ENCODE results near the gene ANO9.

ANO9 gene

GRCh38 chr11:447923-448731 is 6.3 kb upstream of the ANO9 start:
- peaks cover 21% of the 10 kb centered on the region for H3F3A ChIP-seq (ENCODE audit: insufficient read depth, low read length)
- DNase-seq, result peak; percentile 93
- H2AFZ ChIP-seq (ENCODE audit: low read length), result peak overlapping the region; percentile 72
- H3K4me1 ChIP-seq (ENCODE audit: low read length), result peaks cover 17% of the 10 kb centered on the region
- H3K4me3 ChIP-seq (ENCODE audit: low read length), result peak overlapping the region; percentile 80
- H3K9ac ChIP-seq (ENCODE audit: low read length), result peak overlapping the region; percentile 66
- TF ChIP-seq EZH2 (optimal IDR thresholded peaks at IDR 0.05; ENCODE audit: low read depth, low read length) (no peak), CTCF (IDR thresholded peaks at IDR 0.05; ENCODE audit: low read length) (peak; percentile 89), EZH2phosphoT487 (IDR thresholded peaks at IDR 0.05; ENCODE audit: low read length) (no peak)
- peaks cover 22% of the 10 kb centered on the region for H3K79me2 ChIP-seq (ENCODE audit: low read length)
- H3K4me2 ChIP-seq (ENCODE audit: low read depth, low read length), result peak overlapping the region; percentile 83
- no peaks in the 10 kb centered on the region for H4K20me1 ChIP-seq (ENCODE audit: insufficient read depth, low read length)
- H3K36me3 ChIP-seq (replicated peaks; ENCODE audit: insufficient read depth, low read length), result no peaks in the 10 kb centered on the region
- H3K27ac ChIP-seq (ENCODE audit: low read length), result peak overlapping the region; percentile 79; the same call in 1 of the 2 replicates
- H3K9me3 ChIP-seq (replicated peaks; ENCODE audit: insufficient read depth, low read length), result no peaks in the 10 kb centered on the region
- H3K9me2 ChIP-seq (replicated peaks; ENCODE audit: insufficient read depth, low read length), result no peaks in the 10 kb centered on the region
- peaks cover 23% of the 10 kb centered on the region for H3K27me3 ChIP-seq (replicated peaks; ENCODE audit: insufficient read depth, low read length)

- TF ChIP-seq EZH2 (optimal IDR thresholded peaks at IDR 0.05; ENCODE audit: low read depth, low read length) (no peak), EZH2phosphoT487 (IDR thresholded peaks at IDR 0.05; ENCODE audit: low read length) (no peak), CTCF (IDR thresholded peaks at IDR 0.05; ENCODE audit: low read length) (no peak)
- Histone ChIP-seq H3K9me3 (replicated peaks; ENCODE audit: insufficient read depth, low read length) (no peaks in the 10 kb centered on the region), H3K27me3 (replicated peaks; ENCODE audit: insufficient read depth, low read length) (peaks cover 30% of the 10 kb centered on the region), H3K9me2 (replicated peaks; ENCODE audit: insufficient read depth, low read length) (no peaks in the 10 kb centered on the region), H3K36me3 (replicated peaks; ENCODE audit: insufficient read depth, low read length) (no peaks in the 10 kb centered on the region), H3K9ac (ENCODE audit: low read length) (no peak overlapping the region), H3K4me2 (ENCODE audit: low read depth, low read length) (no peak overlapping the region), H4K20me1 (ENCODE audit: insufficient read depth, low read length) (no peaks in the 10 kb centered on the region), H3K4me1 (ENCODE audit: low read length) (peaks cover 17% of the 10 kb centered on the region), H3K27ac (ENCODE audit: low read length) (no peak overlapping the region), H3F3A (ENCODE audit: insufficient read depth, low read length) (peaks cover 21% of the 10 kb centered on the region), H3K79me2 (ENCODE audit: low read length) (peaks cover 21% of the 10 kb centered on the region), H2AFZ (ENCODE audit: low read length) (no peak overlapping the region), H3K4me3 (ENCODE audit: low read length) (no peak overlapping the region)
- DNase-seq, result no peak
These were observed 5.1 kb upstream of the ANO9 start for GRCh38 chr11:446891-447290.

GRCh38 chr11:445765-446588 is 4.2 kb upstream of the ANO9 start:
- Histone ChIP-seq H3K9me2 (replicated peaks; ENCODE audit: insufficient read depth, low read length) (no peaks in the 10 kb centered on the region), H3K4me1 (ENCODE audit: low read length) (peaks cover 14% of the 10 kb centered on the region; the same call in 1 of the 2 replicates), H3K27me3 (replicated peaks; ENCODE audit: insufficient read depth, low read length) (peaks cover 36% of the 10 kb centered on the region), H3K9me3 (replicated peaks; ENCODE audit: insufficient read depth, low read length) (no peaks in the 10 kb centered on the region), H3K9ac (ENCODE audit: low read length) (no peak overlapping the region), H3K27ac (ENCODE audit: low read length) (no peak overlapping the region), H3K4me2 (ENCODE audit: low read depth, low read length) (no peak overlapping the region), H4K20me1 (ENCODE audit: insufficient read depth, low read length) (no peaks in the 10 kb centered on the region), H3K79me2 (ENCODE audit: low read length) (peaks cover 12% of the 10 kb centered on the region; the same call in 1 of the 2 replicates), H3K4me3 (ENCODE audit: low read length) (no peak overlapping the region), H3K36me3 (replicated peaks; ENCODE audit: insufficient read depth, low read length) (no peaks in the 10 kb centered on the region), H2AFZ (ENCODE audit: low read length) (no peak overlapping the region), H3F3A (ENCODE audit: insufficient read depth, low read length) (peaks cover 21% of the 10 kb centered on the region)
- no peak for DNase-seq
- TF ChIP-seq CTCF (IDR thresholded peaks at IDR 0.05; ENCODE audit: low read length), result no peak
- TF ChIP-seq EZH2 (optimal IDR thresholded peaks at IDR 0.05; ENCODE audit: low read depth, low read length), result no peak
- no peak for TF ChIP-seq EZH2phosphoT487 (IDR thresholded peaks at IDR 0.05; ENCODE audit: low read length)
